GM18508 (cell line): ENCODE data around the gene SIT1.

ENCODE experiments used
- ATAC-seq: cut with Tn5 transposase; IDR thresholded peaks from one replicate; pipeline ENCODE4 v1.9.1; 2021; ENCODE audit warnings: moderate number of reproducible peaks; ENCODE audit not compliant: insufficient read depth, unreplicated experiment

The SIT1 gene

DNA sequence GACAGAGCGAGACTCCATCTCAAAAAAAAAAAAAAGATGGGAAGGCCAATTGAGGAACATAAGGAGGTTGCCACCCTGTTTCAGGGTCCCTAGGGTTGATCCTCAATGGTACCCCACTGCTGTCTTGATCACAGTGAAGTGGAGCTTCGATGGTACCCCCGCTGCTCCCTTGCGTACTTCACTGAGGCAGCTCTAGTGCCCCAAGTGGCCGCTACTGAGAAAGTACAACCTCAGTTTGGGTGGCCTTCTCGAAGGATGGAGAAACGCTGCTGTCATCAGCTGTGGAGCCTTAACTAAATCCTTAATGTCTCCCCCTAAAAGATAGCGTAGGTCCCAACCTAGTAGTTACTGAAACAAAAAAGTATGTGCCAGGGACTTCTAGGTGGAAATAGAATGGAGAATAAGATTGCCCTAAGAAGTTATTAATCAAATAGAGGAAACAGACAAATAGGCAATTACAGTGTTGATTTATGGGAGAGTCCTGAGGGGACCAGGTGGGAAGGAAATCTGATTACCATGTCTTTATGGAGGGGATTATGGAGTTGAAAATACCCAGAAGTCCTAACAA lies 39.4 kb downstream of the SIT1 start:
- no peak for ATAC-seq

DNA sequence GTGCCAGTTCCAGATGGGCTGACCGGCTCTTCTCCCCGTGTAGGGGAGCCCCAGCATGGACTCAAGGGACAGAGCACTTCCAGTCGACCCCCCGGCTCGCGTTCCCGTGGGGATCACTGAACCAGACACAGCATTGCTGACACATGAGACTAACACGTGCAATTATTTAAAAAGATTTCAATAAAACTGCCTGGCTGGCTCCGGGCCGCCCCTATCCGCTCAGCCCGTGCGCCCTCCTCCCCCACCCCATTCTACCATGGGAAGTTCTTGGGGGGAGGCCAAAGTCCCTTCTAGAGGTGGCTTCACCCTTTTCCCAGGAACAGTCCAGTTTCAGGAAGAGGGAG lies 40.9 kb downstream of the SIT1 start:
- no peak for ATAC-seq

DNA sequence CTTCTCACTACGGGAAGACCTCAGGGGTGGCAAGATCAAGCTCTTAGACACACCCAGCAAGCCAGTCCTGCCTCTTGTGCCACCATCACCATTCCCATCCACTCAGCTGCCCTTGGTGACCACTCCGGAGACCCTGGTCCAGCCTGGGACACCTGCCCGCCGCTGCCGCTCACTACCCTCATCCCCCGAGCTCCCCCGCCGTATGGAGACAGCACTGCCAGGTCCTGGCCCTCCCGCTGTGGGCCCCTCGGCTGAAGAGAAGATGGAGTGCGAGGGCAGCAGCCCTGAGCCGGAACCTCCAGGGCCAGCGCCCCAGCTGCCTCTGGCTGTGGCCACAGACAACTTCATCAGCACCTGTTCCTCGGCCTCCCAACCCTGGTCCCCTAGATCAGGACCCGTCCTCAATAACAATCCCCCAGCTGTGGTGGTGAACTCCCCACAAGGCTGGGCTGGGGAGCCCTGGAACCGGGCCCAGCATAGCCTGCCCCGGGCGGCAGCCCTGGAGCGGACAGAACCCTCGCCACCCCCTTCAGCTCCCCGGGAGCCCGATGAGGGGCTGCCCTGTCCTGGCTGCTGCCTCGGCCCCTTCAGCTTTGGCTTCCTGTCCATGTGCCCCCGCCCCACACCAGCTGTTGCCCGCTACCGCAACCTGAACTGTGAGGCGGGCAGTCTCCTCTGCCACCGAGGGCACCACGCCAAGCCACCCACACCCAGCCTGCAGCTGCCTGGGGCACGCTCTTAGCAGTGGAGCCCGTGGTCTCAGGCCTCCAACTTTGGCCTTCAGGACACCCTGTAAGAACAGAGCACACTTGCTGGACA lies 41.5 kb downstream of the SIT1 start:
- no peak for ATAC-seq

DNA sequence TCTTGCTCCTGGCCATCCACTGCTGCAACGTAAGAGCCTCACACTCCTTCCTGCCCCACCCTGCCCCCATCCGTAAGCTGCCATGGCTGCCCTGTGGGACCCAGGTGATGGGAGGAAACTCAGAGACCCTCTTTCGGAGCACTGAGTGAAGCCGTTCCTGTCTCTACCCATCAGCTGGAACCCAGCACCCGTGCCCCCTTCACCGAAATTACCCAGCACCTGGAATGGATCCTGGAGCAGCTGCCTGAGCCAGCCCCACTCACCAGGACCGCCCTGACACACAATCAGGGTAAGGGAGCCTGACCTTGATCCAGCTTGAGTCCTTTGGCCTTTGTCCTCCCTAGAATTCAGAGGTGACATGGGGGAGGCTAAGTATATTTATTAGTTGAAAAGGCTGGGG lies 42.5 kb downstream of the SIT1 start:
- no peak for ATAC-seq

DNA sequence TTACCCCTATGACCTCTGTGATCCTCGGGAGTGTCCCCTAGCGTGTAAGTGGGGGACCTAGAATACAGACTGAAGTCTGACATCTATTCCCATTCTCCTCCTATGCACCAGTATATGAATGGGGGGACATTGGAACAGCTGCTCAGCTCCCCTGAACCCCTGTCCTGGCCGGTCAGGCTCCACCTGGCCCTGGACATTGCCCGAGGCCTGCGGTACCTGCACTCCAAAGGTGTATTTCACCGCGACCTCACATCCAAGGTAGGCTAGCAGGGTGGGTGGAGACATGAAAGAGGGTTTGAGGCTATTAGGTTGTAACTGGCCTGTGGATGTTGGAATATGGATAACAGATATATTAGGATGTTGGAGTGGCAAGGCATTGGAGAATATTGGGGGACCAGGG lies 44.0 kb downstream of the SIT1 start:
- ATAC-seq = no peak

DNA sequence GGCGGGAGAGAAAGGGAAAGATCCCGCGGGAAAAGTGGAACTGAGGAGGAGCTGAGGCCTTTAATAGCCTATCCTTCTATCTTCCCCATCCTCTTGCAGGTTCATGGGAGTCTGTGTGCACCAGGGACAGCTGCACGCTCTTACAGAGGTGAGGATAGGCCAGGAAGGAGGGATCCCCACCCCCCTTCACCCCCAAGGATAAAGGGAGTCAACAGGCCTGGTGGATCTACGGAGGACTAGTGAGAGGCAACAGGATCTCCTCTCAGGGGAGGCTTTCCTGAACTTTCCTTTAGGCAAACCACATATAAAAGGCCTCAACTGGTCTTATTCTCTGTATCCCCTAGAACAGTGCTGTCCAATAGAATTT lies 44.6 kb downstream of the SIT1 start:
- no peak for ATAC-seq

DNA sequence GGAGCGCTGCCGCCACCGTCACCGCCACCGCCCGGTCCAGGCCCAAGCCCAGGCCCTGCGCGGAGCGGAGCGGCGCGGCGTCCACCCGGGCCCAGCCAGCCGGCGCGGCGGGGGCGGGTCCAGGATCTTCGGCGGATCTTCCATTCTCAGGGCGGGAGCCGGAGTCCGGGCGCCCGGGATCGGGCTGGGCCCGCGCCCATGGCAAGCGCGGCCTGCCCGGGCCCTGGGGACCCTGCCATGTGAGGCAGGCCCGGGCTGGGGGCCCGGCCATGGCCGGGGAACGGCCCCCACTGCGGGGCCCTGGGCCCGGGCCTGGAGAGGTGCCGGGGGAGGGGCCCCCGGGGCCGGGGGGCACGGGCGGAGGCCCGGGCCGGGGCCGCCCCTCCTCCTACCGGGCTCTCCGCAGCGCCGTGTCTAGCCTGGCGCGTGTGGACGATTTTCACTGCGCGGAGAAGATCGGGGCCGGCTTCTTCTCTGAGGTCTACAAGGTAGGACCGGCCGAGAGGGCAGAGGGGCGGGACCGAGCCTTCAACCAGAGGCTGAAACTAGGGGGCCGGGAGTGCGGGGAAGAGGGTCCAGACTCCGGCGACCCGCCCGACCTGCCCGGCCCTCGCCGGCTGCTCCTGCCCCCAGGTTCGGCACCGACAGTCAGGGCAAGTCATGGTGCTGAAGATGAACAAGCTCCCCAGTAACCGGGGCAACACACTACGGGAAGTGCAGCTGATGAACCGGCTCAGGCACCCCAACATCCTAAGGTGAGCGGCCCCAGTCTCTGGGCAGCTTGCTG lies 45.2 kb downstream of the SIT1 start:
- no peak for ATAC-seq

DNA sequence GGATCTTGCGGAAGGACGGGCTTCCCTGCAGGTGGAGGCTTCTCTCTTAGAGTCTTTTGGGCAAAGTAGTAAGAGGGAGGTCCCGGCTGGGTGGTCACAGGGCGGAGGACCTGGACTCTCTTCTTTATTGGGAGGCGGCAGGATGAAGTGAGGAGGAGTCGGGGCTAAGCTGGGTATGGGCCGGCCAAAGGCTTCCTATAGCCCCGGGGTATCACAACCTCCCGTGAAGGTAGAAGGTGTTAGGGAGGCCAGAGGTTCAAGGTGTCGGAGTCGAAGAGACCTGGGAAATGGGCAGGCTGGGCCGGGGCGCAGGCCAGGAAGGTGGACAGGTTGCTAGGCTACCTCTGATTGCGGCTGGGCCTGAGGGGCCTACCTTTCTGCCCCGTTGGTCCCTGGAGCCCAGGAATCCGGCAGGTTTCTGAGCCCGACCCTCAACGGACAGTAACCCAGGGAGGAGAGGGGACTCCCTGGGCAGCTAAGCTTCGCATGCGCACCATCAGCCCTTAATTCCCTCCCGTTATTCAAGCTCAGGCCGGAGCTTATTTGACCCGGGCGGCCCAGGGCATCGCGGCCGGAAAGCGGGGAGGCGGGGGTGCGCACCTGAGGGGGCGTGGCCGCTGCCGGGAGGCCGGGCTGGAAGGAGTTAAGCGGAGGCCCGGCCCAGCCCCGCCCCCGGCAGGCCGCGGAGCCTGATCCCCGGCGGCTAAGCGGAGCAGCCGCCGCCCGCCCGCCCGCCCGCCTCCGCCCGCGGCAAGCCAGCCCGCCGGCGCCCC lies 46.0 kb downstream of the SIT1 start, which contains the start of gene TESK1:
Gene TESK1, plus strand, starts transcription at position 685 of the 773 bp plus-strand sequence. CDS start 358 bp downstream, outside the sequence.
- ATAC-seq = peak; percentile 23

DNA sequence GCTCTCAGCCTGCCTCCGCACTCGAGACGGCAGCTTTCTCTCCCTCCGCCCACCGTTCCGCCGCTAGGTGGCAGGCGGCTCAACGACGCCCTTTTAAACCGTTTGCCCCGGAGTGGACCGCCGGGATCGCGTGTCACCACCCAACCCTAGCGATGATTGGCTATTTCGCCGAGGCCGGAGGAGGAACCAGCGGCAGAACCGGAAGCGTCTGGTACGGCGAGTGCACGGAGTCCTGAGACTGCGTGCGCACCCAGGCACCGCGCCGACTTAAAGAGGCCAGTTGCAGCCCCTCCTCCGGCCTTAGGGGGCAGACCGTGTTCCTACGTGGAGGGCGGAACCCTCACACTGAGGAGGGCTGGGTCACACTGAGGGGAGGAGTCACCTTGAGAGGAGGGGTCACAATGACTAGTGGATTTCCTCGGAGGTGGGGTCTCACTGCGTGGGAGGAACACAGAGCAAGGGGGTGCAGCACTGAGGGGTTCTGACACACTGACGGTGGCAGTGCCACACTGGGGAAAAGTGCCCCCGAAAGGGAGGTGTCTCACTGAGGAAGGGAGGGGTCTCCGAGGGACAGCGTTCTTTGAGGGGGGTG lies 46.6 kb downstream of the SIT1 start:
- peak; percentile 63 for ATAC-seq

DNA sequence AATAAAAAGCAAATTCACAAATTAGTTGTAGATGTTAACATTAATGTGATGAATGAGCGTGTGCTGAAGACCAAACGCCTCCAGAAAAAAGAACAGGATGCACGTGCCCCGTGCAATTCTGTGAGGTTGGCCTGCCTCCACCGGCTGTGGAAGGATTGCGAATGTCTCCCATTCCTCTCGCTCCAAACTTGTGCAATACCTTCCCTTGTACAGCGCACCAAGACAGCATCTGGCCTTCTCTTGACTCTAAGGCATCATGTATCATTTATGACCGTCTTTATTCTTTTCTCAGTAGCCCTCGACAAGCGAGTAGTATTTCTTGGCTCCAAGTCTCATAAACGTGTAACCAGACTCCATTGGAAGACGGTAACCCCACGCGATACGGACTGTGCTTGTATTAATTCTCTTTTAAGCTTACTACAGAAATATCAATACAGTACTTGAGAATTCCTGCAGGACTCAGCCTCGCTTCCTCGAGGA lies 47.2 kb downstream of the SIT1 start:
- no peak for ATAC-seq

DNA sequence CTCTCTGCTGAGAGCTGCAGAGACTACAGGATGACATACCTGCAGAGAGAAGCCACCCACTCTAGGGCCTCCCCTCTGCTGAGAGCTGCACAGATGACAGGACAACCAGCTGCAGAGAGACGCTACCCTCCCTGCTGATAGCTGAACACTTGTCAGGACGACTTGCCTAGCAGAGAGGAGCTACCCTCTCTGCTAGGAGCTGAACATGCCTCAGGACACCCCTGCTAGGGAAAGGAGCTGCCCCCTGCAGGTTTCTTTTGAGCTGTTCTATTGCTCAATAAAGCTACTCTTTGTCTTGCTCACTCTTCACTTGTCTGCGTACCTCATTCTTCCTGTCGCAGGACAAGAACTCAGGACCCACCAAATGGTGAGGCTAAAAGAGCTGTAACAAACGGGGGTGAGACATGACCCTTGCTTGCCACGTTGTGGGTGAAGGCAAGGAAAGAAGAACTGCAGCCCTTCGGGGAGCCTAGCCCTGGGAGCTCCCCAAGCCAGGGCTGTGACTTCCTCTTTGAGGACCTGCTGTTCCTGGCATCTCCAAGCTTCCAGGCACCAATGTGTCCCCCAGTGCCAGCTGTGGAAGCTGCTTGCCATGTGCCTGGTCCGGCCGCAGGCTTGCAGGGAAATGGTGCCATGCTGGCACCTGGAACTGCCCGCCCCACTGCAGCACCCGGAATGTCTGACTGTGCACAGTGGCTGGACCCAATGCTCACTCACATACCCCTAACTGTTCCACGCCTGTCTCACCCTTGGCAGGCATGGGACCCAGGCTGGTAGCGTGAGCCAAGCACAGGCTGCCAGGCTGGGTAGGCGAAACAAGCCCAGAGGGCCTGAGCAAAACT lies 50.7 kb downstream of the SIT1 start:
- no peak for ATAC-seq
